ENCODE measurements around the gene ADK.
A peak's percentile ranks its signal among the peaks of the same experiment; 100 is the strongest.
"Not testable (repeated sequence)": the region's sequence is repeated elsewhere in the genome, so short reads cannot be mapped to it uniquely, and the experiment has no call there.

The ADK gene

GRCh38 chr10:74433595-74433956 lies 282.6 kb downstream of the ADK start:
- no peak for DNase-seq

DNA sequence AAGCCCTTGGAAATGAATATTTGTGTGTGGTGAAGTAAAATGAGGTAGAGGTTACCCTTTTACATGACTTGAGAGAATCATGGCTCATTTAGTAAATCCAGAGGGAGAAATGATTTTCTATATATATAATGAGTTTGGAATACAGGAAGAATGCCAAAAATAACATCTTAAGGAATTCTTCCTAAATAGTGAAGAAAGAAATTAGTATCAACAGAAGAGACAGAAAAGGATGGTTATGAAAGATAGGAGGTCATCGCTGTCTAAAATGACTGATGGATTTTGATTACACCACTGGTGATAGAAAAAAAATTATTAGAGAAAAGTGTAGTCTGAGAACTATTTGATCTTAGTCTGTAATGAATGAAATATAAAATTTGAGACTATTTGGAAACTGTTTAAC lies 283.0 kb downstream of the ADK start:
- DNase-seq: no peak

DNA sequence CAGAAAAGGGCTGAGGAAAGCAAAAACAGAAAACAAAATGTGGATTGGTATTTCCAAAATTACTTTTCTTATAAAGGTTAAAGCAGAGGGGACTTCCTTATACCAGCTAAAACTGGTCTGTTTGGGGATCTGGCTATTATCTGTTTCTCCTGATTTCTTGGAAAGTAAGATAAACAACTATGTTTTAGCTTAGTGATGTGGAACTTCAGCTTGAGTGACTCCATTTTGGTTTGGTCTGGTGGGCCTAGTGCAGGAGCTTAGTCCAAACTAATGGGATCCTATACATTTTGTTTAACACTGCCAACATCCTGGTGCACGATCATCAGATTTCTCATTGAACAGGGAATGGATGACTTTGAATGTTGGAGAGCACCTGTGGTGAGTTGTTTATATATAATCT lies 283.5 kb downstream of the ADK start:
- DNase-seq: no peak

GRCh38 chr10:74436523-74437170 lies 285.6 kb downstream of the ADK start:
- DNase-seq: no peak

- no peak for DNase-seq
These were observed 286.8 kb downstream of the ADK start for GRCh38 chr10:74437822-74438221.

GRCh38 chr10:74439213-74439612 lies 288.2 kb downstream of the ADK start:
- no peak for DNase-seq

DNA sequence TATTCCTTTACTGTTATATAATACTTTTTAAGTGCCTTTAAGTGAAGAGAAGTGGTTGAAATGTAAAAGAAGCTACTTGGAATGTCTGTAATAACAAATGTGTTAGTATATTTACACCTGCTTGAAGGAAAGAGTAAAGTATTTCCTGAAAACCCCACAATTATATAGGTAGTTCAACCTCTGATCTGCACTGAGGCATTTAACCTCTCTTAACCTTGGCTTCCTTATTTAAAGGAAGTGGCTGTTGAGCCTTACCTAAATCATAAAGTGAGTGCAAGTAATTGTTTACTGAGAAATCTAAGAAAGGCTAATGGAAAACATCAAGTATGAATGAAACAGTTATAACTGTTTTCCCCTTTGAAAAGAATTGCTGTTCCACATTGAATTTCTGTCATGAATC lies 294.5 kb downstream of the ADK start:
- no peak for DNase-seq

- DNase-seq: no peak
These were observed 299.6 kb downstream of the ADK start for GRCh38 chr10:74450602-74451001.

- DNase-seq: no peak
These were observed 300.3 kb downstream of the ADK start for GRCh38 chr10:74451127-74451829.

DNA sequence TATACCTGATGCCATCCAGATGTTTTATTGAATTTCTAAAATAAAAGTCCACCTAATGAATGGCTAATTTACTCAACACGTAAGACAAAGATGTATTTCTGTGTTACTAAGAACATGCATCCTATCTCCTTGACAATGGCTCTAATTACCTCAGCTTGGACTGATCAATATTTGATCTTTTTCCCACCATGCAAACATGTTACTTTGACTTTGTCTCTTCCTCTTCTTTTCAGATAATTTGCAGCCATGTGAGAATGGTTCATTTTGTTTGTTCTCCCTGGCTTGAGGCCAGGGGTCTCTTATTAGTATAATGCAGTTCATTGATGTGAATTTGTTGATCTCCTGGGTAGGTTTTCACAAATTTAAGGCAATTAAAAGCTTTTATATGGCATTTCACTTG lies 302.1 kb downstream of the ADK start:
- DNase-seq: peak; percentile 1

DNA sequence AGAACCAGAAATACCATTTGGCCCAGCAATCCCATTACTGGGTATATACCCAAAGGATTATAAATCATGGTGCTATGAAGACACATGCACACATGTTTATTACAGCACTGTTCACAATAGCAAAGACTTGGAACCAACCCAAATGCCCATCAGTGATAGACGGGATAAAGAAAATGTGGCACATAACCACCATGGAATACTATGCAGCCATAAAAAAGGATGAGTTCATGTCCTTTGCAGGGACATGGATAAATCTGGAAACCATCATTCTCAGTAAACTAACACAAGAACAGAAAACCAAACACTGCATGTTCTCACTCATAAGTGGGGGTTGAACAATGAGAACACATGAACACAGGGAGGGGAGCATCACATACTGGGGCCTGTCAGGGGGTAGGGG lies 306.5 kb downstream of the ADK start:
- DNase-seq: not testable (repeated sequence)

- no peak for DNase-seq
These were observed 309.8 kb downstream of the ADK start for GRCh38 chr10:74460812-74461211.

- no peak for DNase-seq
These were observed 323.1 kb downstream of the ADK start for GRCh38 chr10:74474022-74474713.

- DNase-seq: not testable (repeated sequence)
These were observed 325.2 kb downstream of the ADK start for GRCh38 chr10:74476162-74476706.

DNA sequence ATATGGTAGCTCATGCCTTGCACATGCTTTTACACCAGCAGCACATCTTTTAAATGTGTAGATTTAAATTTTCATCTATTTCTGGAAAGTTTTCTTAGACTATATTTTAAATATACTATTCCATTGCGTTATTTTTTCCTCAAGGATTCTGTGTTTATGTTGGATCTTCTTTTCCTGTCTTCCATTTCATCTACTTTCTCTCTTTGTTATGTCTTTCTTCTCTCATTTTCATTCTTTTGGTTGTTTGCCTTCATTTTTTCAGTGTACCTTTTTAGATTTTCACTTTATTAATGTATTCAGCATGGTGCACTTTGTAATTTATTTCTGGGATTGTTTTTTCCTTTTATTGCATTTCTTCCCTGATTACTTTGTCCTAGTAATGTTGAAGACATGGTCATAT lies 329.8 kb downstream of the ADK start:
- no peak for DNase-seq

DNA sequence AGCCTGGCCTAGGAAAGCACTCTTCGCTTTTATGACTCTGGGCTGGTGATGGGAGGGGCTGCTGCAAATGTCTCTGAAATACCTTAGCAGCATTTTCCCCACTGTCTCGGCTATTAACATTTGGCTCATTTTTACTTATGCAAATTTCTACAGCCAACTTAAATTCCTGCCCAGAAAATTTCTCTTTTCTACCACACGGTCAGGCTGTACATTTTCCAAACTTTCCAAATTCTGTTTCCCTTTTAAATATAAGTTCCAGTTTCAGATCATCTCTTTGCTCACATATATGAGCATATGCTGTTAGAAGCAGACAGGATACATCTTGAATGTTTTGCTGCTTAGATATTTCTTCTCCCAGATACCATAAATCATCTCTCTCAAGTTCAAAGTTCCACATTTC lies 332.3 kb downstream of the ADK start:
- no peak for DNase-seq

DNA sequence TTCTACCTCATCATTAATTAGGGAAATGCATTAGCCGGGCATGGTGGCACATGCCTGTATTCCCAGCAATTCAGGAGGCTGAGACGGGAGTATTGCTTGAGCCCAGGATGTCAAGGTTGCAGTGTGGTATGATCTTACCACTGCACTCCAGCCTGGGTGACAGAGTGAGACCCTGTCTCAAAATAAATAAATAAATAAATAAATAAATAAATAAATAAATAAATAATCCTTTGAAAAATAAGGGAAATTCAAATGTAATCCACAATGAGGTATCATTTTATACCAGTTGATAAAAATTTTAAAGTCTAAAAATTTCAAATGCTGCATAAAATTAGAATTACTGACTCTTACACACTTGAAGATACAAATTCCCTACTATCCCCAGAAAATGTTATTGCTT lies 334.3 kb downstream of the ADK start:
- DNase-seq: no peak

DNA sequence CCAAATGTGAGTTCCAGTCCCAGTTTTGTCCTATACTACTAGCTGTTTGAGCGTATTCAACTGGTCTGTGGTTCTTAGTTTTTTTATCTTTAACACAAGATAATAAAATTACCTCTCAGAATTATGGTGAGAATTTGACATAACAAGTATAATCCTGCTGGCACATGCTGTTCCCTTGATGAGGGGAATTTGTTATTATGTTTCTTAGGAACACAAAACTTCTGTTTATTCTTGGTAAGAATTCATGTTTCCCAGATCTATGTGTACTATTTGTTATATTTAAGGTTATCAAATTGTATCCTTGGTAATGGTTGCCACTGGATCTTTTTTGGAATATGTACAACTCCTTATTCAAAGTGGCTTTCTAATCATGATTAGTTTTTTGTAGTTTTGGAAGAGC lies 335.6 kb downstream of the ADK start:
- no peak for DNase-seq

DNA sequence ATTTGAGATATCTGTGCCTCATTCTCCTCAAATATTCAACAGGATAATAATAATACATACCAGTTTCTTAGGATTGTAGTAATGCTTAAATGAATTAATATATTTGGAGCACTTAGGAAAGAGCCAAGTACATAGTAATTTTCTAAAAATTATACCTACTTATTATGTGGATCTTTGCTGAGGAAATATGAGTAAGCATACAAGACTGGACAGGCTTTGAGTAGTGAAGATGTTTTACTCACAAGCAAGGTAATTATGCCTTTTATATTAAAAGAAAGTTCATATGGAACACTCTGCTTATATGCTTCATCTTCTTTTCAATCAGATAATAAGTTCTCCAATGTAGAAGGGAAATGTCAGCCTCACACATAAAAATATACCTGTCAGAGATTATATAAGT lies 337.9 kb downstream of the ADK start:
- DNase-seq: no peak

DNA sequence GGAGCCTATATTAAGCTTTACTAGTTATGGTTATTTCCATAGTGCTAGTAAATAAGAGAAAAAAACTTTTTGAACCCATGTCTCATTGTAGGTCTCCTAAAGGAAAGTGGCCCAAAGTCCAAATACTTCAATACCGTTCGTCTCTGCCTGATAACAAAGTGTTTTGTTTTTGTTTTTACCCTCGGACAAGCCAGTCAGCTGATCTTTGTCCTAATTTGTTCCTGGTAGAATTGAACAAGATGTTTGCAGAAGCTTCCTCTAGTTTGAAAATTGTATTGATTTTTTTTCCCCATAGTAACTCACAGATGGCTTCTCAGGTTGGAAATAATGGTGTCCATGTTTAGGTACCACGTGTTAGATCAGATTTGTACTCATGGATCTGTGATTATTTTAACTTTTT lies 339.5 kb downstream of the ADK start:
- no peak for DNase-seq

DNA sequence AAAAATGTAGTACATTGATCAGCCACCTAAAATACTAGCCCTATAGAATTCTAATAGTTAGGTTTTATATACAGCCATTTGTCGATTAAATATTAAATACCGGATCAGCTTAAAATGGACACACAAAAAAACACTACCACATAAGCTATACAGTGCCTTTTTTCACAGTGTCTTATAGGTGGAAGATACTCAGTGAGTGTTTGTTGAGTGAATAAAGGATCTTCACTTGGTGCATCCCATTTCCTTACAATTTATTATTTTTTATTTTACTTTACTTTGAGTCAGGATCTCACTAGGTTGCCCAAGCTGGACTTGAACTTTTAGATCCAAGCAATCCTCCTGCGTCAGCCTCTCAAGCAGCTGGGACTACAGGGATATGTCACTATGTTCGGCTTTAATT lies 340.0 kb downstream of the ADK start:
- DNase-seq: no peak

- not testable (repeated sequence) for DNase-seq
These were observed 345.3 kb downstream of the ADK start for GRCh38 chr10:74496276-74496675.

- DNase-seq: not testable (repeated sequence)
These were observed 347.6 kb downstream of the ADK start for GRCh38 chr10:74498664-74499063.

Measured in NCI-H1694 treated with DMSO at 0.1 percent for 48 hours (cell line).